DMS79 (cell line): ENCODE data around the gene NECAP2.
"Not testable (repeated sequence)": the region's sequence is repeated elsewhere in the genome, so short reads cannot be mapped to it uniquely, and the experiment has no call there.

Experiments
- DNase-seq: peaks from one replicate; lab custom pipeline; 2025; lab: John Stamatoyannopoulos, UW

Gene NECAP2

DNA sequence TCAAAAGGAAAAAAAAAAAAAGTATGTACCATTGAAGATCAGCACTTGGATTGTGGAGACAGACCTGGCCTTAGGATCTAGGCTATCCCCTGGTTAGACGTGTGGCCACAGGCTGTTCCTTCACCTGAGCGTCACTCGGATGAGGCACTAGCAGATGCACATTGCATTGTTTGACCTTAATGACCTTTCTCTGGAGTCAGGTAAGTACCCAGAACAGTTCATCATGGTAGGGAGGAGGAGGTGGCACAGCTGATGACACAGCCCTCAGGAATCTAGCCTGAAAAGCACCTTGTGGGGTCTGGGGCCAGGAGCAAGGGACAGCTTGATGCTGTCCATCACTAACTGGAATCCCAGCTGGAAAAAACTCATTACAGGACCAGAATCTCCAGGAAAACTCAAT lies 21.2 kb downstream of the NECAP2 start:
- DNase-seq = no peak

DNA sequence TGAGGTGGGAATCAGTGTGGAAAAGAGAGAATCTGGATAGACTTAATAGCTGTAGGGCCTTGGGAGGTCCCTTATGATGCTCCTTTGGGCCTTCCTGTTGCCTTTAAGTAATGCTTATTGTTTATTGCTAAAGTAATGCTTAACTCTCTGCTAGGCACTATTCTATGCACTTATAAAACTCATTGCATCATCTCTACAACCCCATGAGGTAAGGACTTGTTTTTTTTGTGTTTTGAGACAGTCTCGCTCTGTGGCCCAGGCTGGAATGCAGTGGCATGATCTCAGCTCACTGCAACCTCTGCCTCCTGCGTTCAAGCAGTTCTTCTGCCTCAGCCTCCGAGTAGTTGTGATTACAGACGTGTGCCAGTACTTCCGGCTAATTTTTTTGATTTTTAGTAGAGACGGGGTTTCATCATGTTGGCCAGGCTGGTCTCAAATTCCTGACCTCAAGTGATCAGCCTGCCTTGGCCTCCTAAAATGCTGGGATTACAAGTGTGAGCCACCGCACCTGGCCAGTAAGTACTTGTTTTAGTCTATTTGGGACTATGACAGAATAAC lies 22.3 kb downstream of the NECAP2 start:
- DNase-seq = no peak

DNA sequence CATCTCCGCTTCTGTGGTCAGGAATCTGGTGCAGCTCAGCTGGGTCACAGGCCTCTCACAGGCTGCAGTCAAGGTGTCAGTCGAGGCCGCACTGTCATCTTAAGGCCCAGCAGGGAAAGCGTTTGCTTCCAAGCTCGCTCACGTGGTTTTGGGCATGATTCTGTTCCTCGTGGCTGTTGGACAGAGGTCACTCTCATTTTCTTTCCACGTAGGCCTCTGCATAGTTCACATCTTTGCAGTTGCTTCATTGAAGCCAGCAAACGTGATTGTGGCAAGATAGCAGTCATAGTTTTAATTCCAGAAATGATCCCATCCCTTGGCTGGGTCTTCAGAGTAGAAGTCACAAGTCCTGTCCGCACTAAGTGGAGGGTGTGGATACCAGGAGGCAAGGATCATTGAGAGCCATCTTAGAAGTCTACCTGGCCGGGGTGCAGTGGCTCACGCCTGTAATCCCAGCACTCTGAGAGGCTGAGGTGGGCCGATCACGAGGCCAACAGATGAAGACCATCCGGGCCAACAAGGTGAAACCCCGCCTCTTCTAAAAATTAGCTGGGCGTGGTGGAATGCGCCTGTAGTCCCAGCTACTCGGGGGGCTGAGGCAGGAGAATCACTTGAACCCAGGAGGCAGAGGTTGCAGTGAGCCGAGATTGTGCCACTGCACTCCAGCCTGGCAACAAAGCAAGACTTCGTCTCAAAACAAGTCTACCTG lies 24.5 kb downstream of the NECAP2 start:
- DNase-seq = no peak

DNA sequence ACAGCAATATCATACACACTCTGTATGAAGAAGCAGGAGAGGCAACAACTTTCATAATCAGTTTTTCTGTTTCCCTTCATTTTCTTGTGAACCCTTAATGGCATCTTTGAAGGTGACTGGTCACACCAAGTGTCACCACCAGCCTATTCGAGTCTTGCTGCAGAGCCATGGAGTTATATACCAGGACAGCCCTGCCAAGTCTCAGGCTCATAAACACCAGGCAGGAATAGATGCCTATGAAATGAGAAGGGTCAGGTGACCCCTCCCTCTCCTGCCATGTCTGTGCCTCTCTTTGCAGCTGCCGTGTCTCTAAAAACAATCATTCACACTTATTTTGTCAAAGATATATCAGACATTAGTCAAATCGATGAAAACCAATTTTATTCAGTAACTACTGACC lies 28.0 kb downstream of the NECAP2 start:
- no peak for DNase-seq

DNA sequence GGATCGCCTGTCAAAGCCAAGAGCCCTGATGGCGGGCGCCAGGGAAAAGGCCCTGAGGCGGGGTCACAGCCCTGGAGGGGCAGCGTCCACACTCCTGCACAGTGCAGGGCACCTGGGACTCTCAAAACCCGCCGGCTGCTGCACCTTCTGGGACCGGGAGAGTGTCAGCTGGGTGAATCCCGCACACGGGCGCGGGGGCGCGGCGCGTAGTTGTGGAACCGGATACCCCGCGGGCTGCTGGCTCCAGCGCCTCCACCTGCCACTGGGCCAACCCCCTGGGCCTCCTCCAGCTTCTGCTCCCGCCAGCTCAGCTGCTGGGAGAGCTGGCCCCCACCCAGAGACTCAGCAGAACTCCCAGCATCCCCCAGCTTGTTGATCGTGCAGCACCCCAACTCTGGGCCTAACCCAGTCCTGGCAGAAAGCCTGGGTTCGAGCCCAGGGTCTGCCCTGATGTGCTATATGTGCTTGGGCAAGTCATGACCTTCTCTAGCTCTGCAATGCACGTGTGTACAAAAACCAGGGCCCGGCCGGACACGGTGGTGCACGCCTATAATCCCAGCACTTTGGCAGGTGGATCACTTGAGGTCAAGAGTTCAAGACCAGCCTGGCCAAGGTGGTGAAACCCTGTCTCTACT lies 33.8 kb downstream of the NECAP2 start:
- no peak for DNase-seq

DNA sequence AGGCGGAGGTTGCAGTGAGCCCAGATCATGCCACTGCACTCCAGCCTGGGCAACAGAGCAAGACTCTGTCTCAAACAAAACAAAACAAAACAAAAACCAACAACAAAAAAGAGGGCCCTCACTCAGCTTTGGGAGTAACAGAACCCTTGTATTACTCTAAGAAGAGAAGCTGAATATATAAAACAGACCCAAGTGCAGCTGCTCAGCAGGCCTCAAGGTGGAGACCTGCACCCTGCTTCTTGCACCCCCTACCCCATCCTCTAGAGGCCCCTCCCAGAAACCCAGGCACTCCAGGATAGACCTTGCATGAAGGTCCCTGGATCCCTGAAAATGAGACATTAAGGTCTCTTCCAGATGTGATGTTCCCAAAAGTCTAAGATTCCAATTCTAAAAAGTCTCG lies 34.4 kb downstream of the NECAP2 start:
- DNase-seq = not testable (repeated sequence)

DNA sequence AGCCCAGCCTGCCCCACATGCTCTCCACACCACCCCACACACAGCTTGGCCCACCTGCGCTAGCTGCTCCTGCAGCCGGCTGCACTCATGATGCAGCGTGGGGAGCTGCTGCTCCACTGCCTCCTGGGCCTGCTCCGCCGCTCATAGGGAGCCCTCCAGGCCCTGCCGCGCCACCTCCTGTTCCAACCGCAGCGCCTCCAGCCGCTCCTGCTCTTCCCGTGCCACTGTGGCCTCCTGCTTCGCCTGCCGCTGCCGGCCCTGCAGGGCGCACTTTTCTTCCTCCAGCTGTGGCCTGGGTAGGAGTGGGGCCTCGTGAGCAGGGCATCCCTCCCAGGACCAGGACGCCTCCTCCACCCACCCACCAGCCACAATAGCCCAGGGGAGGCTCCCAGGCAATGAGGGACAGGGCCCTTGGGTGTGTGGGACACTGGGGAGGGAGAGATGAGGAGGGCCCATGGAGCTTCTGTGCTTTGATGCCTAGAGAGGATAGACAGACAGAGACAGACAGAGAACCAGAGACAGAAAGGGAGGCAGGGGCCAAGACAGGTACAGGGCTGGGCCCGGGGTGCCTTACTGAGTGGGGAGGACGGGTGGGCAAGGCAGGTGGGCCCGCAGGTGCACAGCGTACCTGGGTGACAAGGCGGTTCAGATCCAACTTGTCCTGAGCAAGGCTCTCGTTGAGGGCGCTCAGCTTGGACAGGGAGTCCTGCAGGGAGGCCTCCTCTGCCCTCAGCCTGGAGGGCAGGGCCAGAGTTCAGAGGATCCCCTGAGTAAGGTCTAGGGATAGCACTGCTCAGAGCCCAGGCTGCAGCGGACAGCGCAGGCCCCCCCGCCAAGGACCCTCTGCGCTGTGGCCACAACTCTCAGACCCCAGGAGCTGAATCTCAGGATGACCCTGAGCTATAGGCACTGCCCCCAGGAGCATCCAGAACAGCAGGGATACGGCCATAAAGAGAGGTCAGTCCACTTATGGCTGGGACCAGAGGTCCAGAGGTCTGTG lies 35.5 kb downstream of the NECAP2 start:
- DNase-seq = not testable (repeated sequence)

DNA sequence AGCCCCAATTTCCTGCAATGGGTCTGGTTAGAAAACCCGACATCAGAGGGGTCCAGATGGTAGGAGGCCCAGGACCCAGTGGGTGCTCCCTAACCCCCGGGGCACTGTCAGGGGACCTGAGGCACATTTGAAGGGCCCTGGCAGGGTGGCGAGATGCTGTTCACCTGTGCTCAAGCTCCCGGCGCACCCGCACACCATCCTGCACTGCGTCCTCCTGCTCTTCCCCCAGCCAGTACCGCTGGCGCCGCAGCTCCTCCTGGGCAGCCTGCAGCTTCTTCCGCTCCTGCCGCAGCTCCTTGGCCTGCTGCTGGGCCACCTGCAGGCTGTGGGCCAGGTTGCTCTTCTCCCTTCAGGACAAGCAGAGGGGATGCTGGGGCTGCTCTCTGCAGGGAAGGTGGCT lies 37.6 kb downstream of the NECAP2 start:
- DNase-seq = no peak

DNA sequence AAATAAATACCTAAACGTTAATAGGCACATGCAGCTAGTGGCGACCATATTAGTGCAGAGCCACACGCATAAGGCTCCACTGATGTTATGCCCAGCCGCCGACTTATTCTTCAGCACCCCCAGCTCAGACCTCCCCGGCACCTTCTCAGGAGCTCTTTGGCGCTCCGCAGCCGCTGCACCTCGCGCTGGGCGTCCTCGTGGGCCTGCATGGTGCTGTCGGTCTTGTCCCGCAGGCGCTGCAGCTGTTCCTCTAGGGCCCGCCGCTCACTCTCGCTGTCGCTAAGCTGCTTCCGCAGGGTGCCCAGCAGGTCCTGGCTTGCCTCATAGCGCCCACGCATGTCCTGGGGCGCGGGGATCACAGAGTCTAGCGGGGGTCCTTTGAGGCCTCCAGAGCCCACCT lies 42.6 kb downstream of the NECAP2 start:
- not testable (repeated sequence) for DNase-seq

DNA sequence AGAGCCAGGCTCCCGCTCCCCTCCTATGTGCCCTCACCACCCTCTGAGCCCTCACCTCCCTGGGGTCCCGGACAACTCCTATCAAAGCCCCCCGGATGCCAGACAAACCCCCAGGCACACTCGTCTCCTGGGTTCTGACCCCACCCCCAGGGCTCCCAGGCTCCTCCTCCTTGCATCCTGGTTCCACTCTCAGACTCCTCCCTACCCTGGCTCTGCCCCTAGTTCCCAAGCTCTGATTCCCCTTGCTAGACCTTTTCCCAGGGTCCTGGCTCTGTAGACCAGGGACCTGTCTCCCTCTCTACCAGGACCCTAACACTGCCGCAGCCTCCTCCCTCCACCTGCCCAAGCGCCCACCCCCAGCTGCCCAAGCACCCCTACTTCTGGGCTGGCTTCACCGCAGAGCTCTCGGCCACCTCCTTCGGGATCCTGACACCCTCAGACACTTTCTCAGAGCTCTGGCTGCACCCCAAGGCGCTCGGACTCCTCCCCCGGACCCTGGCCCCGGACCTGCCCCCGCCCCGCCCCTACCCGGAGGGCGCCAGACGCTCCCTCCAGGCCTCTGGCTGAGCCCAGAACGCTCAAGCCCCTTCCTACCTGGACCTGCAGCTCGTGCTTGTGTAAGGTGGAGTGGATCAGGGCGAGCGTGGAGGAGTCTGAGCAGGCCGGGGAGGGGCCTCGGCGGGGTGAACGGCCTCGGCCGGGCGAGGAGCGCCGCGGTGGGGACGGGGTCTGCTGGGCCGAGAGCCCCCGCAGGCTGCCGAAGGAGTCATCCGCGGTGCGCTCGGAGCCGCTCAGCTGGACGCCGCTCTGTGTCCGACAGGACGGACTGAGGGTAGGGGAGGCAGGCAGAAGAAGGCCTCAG lies 43.3 kb downstream of the NECAP2 start:
- not testable (repeated sequence) for DNase-seq

DNA sequence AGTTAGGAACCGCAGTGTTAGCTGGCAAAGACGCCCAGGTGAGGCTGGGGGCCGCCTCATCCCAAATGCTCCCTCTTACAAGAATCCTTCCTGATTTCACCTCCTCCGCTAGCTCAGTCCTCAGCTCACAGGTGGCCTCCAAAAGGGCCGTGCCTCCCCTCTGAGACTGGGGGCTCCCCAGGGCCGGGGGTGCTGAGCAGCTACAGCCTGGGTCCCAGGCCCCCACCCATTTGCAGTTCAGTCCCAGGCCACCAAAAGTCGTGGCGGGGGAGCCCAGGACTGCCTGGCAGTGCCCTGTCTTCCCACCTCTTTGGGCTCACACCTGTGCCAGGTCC lies 43.9 kb downstream of the NECAP2 start:
- DNase-seq = no peak

DNA sequence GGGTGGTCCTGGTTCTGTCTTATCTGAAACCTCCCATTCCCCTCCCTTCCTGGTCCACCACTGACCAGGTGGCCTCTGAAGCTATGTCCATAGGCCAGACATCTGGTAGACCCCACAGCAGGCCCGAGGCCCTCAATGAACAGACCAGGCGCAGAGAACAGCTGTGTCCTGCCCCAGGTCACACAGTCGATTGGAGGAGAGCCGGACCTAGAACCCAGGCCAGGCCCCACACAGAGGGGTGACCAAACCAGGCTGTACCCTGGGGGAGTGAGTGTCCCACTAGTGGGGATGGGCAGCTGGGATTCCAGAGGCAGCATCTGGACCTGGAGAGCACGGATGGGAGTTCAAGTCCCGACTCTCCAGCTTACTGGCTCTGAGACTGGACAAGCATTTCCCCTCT lies 44.4 kb downstream of the NECAP2 start:
- DNase-seq = no peak

DNA sequence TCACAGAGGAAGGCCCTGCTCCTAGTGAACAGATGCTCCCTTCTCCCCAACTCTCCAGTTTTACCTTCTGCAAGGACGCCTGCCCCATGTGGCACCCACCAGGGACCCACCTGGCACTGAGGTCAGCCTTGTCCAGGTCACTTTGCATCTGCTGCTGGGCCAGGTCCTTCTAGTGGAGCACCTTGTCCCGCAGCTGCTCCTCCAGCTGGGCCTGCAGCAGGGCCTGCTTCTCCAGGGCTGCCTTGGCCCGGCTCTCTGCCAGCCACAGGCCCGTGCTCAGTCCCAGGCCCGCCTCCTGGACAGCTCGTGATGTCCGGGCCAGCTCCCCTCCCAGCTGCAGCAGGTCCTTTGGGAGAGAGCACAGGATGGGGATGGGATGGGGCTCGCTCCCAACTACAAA lies 45.8 kb downstream of the NECAP2 start:
- not testable (repeated sequence) for DNase-seq

DNA sequence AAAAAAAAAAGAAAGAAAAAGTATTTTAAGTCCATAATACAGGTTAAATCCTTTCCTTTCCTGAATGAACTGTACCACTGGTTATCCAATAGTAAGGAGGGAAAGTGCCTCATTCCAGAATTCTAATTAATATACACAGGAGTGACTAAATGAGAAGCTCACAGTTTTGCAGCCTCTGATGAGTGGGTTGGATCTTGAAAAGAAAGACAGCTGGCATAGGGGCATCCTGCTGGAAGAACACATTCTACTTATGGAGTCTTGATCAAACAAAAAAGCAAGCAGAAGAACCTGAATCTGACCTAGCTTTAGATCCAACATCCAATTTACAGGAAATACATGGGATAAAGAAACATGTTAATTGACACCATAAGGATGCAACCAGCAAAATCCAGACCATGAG lies 46.5 kb downstream of the NECAP2 start:
- not testable (repeated sequence) for DNase-seq

DNA sequence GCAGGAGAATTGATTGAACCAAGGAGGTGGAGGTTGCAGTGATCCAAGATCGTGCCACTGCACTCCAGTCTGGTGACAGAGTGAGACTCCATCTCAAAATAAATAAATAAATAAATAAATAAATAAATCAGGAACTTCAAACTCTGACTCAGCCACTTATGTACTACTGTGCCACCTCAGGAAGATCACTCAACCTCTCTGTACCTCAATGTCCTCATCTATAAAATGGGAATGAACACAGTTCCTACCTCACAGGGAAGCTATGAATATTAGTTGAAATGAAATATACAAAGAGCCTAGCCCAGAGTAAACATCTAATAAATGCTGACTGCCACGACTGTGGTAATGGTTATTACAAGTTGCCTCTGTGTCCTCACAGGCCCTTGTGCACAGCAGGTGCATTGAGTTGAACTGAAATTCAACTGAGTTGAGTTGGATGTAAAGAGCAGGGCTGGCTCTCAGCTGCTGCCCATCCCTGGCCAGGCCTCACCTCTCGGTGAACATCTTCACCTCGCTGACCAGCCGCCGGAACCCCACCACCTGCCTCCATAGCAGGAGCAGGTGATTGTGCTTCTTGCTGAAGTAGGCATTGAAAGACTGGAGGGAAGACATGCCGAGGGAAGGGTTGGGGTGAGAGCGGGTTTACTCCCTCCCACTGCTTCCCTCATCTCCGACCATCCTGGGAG lies 48.8 kb downstream of the NECAP2 start:
- not testable (repeated sequence) for DNase-seq

DNA sequence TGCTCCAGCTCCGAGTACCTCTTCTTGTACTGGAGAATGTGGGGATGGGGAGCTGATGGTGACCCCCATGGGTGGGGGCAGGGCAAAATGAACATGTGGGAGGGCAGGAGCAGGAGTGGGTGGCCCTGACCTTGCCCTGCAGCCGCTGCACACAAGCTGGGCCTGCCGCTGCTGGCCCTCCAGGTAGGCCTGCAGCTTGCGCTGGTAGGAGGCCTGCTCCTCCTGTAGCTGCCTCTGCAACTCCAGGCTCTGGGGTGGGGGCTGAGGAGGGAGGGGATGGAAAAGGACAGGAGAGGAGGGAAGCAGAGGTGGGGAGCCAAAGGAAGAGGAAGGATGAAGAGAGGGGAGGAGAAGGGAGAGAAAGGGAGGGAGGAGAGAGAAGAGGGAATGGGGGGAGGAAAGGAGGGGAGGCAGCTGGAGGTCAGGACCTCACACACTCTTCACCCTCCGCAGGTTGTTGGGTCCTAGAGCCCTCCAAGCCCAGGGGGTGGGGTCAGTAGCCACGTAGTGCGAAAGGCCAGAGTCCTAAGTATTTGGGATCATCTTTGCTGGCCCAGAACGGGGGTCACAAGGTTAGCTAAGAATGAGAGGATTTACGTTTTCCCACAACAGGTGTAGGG lies 50.6 kb downstream of the NECAP2 start:
- DNase-seq = no peak

DNA sequence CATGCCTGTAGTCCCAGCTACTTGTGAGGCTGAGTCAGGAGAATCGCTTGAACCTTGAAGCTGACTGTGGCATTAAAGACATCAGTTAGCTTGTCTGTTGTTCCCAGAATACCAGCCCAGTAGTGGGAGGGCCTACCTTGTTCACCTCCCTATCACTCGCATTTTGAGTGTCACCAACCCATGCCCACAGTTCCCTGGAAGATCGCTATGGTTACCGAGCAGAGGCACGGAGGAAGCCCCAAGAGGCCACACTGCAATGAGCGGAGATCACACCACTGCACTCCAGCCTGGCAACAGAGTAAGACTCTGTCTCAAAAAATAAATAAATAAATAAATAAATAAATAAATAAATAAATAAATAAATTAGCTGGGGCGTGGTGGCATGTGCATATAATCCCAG lies 52.4 kb downstream of the NECAP2 start:
- DNase-seq = peak; percentile 26

DNA sequence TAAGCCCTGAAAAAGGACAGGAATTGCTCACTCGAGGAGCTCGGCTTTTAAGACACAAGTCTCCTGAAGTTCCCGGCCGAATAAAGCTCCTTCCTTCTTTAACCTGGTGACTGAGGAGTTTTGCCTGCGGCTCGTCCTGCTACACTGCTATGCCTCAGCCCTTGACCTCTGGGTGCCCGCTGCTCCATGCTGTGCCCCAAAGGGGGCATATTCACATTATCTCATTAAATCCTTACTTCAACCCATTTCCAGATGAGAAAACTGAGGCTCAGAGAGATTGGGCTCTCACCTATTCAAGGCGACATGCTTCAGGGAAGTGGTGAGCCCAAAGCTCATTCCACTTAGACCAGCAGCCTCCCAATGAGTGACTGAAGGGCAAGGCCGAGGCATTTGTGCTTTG lies 53.2 kb downstream of the NECAP2 start:
- not testable (repeated sequence) for DNase-seq

DNA sequence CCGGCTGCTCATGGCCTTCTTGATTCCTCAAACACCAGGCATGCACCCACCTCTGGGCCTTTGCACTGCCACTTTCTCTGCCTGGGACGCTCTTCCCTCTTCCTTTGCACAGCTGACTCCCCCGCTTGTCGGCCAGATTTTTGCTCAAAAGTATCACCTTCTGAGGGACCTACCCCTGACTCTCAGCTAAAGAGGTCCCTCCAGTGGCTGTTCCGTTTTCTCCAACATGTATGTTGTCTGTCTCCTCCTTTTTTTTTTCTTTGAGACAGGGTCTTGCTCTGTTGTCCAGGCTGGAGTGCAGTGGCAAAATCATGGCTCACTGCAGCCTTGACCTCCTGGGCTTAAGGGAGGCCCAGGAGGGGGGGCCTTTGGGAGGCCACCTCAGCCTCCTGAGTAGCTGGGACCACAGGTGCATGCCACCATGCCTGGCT lies 57.0 kb downstream of the NECAP2 start:
- DNase-seq = not testable (repeated sequence)

DNA sequence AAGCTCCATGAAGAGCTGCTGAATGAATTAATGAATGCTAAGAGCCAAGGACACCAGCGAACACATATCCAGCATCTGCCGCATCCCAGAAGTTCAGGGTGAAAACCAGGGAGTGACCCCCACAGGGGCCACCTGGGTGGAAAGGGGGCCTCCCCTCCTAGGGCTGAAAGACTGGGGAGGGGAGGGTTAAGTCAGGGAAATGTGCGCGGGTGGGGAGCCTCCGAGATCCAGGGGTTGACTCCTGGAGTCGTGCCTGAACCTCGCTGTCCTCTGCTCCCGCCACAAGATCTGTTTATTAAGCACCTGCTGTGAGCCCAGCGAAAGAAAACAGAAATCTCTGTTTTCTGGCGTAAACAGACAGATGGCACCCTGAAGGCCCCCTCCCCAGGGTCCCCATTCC lies 57.5 kb downstream of the NECAP2 start:
- DNase-seq = not testable (repeated sequence)
